Stimulated activated CD8-positive, alpha-beta memory T cell treated with anti-CD3 and anti-CD28 coated beads, Interleukin-15, amount 100 ng/mL, for 24 hours (primary cell): ENCODE data around the gene TMCC2.

Experiments used
- DNase-seq: peaks from one replicate; pipeline ENCODE4 v3.0.0-alpha.2; 2020; ENCODE audit warnings: low read depth

The TMCC2 gene

GRCh38 chr1:205303247-205303888 is 75.6 kb downstream of the TMCC2 start:
- DNase-seq = no peak

- no peak for DNase-seq
Measured at GRCh38 chr1:205304046-205304694, 76.4 kb downstream of the TMCC2 start.

- no peak for DNase-seq
Measured at GRCh38 chr1:205304695-205305070, 76.9 kb downstream of the TMCC2 start.

GRCh38 chr1:205306929-205307566 is 79.3 kb downstream of the TMCC2 start:
- DNase-seq = no peak

GRCh38 chr1:205309741-205310140 is 82.0 kb downstream of the TMCC2 start:
- DNase-seq = no peak

- no peak for DNase-seq
Measured at GRCh38 chr1:205310976-205311704, 83.4 kb downstream of the TMCC2 start.

GRCh38 chr1:205312866-205313562 is 85.3 kb downstream of the TMCC2 start:
- no peak for DNase-seq

GRCh38 chr1:205313563-205314308 is 86.0 kb downstream of the TMCC2 start:
- no peak for DNase-seq

- DNase-seq = no peak
Measured at GRCh38 chr1:205315008-205315618, 87.4 kb downstream of the TMCC2 start.

GRCh38 chr1:205316161-205316566 is 88.4 kb downstream of the TMCC2 start:
- no peak for DNase-seq

- no peak for DNase-seq
Measured at GRCh38 chr1:205317311-205317917, 89.7 kb downstream of the TMCC2 start.

GRCh38 chr1:205318231-205318991 is 90.7 kb downstream of the TMCC2 start:
- DNase-seq = no peak

GRCh38 chr1:205319081-205320018 is 91.6 kb downstream of the TMCC2 start:
- DNase-seq = no peak

GRCh38 chr1:205321162-205321958 is 93.6 kb downstream of the TMCC2 start, which contains the start of gene NUAK2:
Gene NUAK2 (minus strand): TSS chr1:205321745. CDS start chr1:205321628, 117 bp downstream.
- DNase-seq = peak; percentile 56

GRCh38 chr1:205321959-205322283 is 94.2 kb downstream of the TMCC2 start:
- no peak for DNase-seq
